GM21367 (cell line): Measurements from ENCODE around the gene XPO5.
A peak's percentile ranks its signal among the peaks of the same experiment; 100 is the strongest.
"Not testable (repeated sequence)": the region's sequence is repeated elsewhere in the genome, so short reads cannot be mapped to it uniquely, and the experiment has no call there.

Source experiments
- ATAC-seq: cut with Tn5 transposase; IDR thresholded peaks from one replicate; pipeline ENCODE4 v1.9.1; 2021; ENCODE audit not compliant: unreplicated experiment

The XPO5 gene

DNA sequence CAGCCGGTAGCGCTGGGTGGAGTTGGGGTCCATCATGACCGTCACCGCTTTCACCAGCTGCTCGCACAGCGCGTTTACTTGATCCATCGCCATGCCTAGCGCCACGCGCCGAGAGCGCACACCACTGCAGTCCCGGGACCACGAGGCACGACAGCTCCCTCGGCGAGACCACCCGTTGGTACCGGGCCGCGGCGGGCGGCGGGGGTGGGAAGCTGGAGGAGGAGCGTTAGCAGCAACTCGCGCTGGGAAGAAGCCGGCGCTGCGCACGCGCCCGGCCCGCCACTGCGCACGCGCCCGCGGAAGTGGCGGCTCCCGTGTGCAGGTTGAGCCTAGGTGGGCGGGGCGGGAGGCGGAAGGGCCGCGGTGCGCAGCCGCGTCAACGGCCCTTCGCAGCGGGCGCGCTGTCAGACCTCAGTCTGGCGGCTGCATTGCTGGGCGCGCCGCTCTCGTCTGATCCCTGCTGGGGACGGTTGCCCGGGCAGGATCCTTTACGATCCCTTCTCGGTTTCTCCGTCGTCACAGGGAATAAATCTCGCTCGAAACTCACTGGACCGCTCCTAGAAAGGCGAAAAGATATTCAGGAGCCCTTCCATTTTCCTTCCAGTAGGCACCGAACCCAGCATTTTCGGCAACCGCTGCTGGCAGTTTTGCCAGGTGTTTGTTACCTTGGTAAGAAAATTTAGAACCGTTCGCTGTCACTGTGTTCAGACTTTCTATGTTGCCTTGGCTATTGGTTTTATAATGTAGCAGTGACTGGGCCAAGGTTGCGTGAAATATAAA is at the start of gene XPO5, which contains the start of gene POLH:
XPO5 (minus strand) TSS at position 267 of the 780 bp plus-strand sequence; CDS start at position 93, 174 bp downstream.
POLH (plus strand) TSS at position 414 of the 780 bp plus-strand sequence. CDS start 6,135 bp downstream, outside the sequence.
- peak; percentile 73 for ATAC-seq

DNA sequence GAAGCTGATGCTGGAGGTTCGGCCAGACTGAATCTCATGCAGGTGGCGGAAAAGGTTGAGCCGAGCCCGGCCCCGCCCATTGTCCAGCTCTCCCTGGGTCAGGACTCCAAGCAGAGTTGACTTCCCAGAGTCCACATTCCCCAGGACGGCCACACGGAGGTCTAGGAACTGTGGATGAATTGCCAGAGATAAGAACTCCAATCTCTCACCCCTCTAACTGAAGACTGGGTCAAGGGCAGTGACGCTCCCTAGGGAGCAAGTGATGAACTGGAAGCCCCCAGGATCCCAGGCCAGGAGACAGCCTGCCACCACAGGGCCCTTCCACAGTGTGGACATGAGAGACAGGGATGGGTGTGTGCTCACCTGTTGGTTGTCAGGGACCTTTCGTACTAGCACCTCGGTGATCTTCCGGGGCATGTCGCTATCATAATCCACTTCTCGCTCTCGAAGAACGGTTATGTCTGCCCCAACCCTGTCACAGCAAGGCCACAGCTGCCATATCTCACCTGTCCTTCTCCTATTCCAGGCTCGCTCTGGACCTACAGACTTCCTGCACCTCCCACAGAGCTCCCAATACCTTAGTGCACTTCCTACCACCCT is 49.7 kb upstream of the XPO5 start:
- no peak for ATAC-seq

DNA sequence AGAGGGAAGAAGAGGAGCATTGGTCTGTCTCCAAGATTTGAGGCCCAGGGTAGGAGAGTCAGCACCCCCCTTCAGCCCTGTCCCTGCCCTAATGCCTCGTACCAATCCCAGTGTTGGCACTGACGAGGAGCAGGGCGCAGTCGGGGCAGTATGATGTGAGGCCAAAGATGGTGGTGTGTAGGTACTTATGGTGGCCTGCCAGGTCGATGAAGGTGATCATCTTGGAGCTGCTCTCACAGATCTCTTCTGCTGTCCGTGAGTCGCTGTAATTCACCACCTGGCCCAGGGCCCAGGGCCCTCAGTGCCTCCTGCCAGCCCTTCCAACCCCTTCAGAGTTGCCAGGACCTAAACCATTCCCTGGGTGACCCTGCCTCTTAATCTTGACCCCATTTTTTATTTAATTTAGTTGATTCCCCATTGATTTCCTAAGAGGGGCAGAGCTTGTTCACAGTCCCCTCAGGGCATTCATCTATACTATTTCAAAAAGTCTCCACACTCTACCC is 49.0 kb upstream of the XPO5 start:
- ATAC-seq: no peak

DNA sequence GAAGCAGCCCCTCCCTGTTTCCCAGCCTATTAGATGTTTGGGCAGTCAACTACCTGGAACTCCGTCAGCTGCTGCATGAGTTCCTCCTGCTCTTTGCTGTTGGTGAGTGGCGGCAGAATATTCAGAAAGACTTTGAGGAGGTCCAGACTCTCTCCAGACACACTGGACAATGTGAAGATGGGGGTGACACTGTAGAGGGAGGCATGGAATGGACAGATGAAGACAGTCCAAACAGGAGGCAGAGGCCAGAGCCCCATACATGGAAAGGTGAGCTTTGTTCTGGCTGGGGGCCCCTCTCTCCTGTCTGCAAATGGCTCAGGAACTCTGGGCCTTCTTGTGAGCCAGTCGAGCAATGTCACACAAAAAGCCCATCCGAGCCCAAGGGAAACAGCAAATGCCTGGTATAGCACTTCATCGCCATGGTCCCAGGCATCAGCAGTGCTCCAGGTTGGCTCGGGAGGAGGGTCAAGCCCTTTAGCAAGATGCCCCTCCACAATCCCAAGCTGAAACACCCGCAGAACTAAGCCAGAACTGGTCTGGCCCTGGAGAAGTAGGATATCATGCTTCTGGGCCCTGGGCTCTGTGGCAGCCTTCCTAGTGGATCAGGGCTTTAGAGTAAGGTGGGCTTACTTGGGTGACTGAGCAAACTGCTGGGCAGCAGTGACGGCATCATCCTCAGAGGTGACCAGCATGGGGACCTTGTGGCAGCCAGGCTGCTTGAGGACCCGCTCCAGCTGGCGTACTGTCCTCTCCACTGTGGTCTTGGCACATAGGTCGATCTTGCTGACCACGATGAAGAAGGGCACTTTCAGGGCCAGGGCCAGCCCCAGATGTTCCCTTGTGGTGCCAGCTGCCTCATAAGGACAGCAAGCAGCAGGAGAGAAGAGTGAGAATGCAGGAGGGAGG is 48.3 kb upstream of the XPO5 start:
- no peak for ATAC-seq

DNA sequence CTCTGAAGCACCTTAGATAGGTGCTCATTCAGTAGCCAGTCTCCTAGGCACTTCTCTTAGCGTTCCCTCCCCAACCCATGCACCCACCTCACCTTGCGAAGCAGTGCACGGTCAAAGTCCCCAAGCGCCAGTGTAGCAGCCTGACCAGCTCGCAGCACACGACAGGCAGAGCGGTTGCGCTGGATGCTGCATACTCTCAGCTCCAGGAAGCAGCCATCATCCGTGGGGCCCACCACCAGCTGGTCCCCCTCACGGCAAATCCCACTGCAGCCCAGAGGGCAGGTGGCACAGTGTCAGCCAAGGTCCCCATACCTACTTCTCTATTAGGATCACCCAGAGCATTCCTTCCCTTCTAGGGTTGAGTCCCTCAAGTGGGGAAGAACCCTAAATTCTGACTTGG is 46.7 kb upstream of the XPO5 start:
- ATAC-seq: no peak

DNA sequence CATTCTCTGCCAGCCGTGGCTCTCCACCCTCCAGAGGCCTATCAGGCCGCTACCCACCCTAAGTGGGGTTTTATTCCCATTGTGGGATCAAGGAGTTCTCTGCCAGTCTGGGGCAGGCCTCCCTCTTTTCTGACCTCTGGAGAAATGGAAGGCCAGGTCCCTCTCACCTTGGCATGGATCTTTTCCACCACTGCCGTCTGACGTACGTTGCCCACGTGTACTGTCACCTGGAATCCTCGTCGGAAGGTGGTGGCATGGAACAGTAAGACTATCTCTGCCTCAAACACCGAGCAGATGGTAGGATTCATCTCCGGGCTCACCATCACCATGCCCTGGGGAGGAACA is 46.0 kb upstream of the XPO5 start:
- no peak for ATAC-seq

DNA sequence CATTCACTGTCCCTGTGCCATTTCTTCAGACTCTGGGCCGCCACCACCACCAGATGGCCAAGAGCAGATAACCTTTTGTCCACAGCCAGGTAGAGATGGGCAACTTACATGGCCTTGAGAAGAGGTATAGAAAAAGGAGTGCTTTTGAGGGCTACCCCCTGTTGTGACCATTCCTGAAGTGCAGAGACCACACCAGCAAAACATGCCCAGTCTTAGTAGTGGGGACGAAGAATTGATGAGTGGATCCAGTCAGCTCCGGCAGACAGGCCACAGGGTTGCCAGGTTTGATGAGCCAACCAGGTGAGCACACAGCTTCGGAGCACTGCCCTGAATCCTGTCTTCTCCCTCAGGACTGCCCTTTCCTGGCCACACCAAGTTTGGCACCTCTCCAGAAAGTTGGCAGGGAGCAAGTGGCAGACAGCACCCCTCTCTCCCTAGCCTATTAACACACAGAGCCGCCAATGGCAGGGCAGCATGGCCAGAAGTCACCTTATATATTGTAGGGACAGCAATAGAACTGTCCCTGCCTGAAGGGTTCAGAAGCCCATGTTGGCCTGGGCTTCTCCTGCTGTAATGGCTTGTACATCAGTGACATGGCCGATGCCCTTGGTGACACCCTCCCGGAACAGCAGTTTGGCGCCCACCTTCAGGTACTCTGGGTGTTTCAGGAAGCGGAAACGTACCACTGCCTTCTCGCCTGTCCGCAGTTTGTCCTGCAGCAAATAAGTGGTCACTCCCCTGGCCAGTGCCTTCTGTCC is 45.4 kb upstream of the XPO5 start:
- no peak for ATAC-seq

DNA sequence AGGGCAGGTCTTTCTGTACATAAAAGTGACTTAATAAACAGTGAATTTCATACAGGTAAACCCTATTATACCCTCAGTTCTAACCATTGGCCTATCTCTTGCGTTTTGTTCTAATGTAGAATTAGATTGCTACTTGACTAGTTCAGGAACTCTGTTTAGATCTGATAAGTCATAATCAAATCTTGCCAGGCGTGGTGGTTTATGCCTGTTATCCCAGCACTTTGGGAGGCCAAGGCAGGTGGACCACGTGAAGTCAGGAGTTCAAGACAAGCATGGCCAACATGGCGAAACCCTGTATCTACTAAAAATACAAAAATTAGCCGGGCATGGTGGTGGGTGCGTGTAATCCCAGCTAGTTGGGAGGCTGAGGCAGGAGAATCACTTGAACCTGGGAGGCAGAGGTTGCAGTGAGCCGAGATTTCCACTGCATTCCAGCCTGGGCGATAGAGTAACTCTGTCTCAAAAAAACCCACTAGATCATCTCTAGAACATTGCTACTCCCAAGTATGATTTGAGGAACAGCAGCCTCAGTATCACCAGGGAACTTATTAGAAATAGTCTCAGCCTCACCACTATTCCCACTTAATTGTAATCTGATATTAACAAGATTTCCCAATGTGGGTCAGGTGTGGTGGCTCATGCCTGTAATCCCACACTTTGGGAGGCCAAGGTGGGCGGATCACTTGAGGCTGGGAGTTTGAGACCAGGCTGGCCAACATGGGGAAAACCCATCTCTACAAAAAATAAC is 41.1 kb upstream of the XPO5 start:
- no peak for ATAC-seq

DNA sequence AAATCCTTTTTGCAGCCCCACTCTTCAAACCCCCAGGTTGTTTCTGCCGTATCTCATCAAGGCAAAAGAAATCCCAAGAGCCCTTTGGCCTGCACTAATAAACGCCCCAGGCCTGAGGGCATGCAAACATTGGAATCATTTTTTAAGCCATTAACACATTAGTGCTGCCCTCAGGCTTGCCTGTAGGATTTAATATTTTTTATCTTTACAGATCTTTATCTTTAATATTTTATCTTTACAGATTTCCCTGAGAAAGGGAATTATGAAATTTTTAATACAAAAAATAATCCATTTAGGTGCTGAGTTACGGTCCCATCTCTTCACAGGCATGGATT is 38.5 kb upstream of the XPO5 start:
- ATAC-seq: no peak

DNA sequence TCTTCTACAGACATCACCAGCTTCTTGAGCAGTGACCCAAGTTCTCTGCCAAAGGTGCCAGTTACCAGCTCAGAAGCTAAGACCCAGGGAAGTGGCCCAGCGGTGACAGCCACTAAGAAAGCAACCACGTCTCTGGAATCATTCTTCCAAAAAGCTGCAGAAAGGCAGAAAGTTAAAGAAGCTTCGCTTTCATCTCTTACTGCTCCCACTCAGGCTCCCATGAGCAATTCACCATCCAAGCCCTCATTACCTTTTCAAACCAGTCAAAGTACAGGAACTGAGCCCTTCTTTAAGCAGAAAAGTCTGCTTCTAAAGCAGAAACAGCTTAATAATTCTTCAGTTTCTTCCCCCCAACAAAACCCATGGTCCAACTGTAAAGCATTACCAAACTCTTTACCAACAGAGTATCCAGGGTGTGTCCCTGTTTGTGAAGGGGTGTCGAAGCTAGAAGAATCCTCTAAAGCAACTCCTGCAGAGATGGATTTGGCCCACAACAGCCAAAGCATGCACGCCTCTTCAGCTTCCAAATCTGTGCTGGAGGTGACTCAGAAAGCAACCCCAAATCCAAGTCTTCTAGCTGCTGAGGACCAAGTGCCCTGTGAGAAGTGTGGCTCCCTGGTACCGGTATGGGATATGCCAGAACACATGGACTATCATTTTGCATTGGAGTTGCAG is 38.0 kb upstream of the XPO5 start:
- no peak for ATAC-seq

DNA sequence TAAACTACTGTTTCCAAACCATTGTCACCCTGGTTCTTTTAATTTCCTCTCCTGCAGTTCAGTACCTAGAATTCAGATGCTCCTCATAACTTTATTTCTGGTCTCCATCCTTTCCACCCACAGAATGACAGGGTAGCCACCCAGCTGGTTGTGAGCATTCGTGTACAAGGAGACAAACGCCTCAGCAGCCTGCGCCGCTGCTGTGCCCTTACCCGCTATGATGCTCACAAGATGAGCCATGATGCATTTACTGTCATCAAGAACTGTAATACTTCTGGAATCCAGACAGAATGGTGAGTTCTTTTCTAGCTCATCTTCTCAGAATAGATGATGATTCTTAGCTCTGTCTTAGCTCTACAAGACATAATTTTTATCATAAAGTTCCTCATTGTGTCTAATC is 34.6 kb upstream of the XPO5 start:
- no peak for ATAC-seq

DNA sequence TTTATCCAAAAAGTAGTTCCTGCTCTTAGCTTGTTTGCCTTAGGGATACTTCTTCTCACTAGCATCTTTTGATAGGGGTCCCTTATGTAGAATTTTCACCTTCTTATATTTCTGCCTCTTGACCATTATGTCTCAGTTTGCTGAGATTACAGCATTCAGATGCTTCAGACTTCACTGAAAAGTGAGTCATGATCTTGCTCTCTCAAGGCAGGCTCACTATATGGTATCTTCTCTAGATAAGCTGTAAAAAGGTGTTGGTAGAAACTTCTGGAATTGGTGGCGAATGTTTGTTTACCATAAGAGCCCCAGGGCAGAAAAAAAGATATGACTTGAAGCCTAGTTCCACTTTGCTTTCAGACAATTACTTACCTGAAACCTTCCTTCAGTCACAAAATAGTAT is 33.6 kb upstream of the XPO5 start:
- no peak for ATAC-seq

DNA sequence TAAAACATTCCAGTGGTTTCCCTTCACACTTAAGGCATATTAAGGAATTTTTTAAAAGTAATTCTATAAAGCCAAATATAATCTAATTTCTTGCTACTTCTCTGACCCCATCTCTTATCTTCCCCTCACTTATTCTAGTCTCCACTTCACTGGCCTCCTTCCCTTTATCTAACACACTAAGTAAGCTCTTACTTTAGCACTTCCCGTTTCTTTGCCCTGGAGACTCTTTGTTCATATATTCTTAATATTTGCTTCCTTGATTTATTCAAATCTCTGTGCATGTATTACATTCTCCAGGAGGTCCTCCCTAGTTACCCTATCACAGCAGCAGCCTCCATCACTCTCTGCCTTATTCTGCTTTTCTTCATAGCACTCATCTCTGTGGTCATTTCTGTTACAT is 33.0 kb upstream of the XPO5 start:
- no peak for ATAC-seq

DNA sequence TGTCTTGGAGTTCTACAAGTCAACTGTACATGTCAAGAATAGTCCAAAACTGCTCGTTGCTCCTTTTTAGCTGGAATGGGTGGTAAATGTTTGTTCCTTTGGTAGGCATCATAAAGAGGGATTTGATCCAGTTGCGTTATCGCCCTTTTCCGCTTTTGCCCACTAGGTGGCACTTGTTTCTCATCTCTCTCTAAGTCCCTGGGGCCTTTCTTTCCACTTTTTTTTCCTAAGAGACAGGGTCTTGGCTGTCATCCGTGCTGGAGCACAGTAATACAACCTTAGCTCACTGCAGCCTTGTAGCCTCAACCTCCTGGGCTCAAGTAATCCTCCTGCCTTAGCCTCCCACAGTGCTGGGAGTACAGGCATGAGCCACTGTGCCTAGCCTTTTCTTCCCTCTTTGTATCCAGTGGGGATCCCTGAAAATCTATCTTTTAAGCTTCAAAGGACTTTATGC is 32.5 kb upstream of the XPO5 start:
- no peak for ATAC-seq

DNA sequence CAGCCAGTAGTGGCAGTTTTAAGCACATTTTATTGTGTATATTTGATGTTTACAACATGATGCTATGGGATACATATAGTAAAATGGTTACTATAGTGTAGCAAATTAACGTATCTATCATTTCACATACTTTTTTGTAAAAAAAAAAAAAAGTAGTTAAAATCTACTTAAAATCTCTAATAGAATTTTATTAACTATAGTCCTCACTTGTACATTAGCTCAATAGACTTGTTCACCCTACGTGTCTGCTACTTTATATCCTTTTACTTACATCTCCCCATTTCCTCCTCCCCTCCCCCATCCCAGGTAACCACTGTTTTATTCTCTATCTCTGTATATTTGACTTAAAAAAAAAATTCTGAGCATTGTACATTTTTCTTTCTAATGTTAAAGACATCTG is 30.2 kb upstream of the XPO5 start:
- no peak for ATAC-seq

DNA sequence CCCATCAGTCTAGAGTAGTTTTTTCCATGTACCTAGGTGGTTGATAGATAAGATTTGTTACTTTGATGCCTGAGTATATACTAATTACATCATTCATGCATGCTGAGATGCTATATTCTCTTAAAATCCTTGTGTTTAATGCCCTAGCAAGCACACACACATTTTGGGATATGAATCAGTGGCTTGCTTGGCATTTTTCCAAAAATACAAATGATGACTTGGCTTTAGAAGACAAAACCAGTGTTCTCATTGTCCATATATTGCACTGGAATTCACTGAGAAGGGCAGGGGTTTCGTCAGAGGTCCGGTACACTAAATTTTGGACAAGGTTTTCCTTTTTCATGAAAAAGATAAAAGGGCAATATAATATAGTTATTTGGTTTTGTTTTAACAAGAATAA is 28.3 kb upstream of the XPO5 start:
- ATAC-seq: no peak

DNA sequence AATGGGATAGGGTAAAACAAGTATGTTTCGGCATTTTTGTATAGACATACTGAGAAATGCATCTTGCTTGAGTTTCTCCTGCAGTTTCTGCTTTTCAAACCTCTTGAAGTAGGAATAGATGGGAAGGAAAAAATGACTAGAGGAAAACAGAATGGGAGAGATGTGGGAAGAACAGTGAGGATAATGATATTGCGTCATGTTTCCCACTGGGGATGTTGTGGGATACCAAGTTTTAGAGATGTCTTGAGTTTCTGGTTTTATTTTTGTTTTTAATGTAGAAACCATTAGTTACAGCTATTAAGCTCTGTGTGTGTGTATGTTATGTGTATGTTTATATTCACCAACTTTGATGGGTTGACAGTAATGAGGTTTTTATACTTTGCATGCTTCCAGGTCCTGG is 24.8 kb upstream of the XPO5 start:
- ATAC-seq: no peak

DNA sequence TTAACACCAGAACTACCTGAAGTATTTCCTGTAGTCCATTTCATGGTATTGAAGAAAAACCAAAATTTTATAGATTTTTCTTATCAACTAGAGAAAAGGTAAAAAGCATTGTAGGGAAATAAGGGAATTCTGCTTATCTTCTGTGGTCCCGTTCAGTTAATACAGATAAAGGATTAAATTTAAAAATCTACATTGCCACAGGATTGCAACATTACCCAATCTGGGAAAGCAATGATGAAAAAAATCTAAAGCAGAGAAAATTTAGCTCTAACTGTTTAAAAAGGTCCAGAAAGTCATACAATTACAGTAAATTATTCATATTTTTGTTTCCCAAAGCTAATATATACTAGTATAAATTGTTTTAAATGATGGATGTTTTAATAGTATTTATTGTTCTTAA is 18.1 kb upstream of the XPO5 start:
- no peak for ATAC-seq

DNA sequence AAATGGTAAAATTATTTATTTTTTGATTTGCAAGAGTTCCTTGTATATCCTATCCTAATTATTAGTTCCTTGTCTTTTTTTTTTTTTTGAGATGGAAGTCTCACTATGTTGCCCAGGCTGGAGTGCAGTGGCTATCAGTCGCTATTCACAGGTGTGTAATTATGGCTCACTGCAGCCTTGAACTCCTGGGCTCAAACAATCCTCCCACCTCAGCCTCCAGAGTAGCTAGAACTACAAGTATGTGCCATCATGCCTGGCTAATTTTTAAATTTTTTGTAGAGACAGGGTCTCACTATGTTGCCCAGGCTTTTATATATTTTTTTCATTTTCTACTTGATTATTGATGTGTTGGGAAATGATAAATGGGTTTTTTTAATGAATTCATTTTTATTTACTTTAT is 13.7 kb upstream of the XPO5 start:
- ATAC-seq: not testable (repeated sequence)

DNA sequence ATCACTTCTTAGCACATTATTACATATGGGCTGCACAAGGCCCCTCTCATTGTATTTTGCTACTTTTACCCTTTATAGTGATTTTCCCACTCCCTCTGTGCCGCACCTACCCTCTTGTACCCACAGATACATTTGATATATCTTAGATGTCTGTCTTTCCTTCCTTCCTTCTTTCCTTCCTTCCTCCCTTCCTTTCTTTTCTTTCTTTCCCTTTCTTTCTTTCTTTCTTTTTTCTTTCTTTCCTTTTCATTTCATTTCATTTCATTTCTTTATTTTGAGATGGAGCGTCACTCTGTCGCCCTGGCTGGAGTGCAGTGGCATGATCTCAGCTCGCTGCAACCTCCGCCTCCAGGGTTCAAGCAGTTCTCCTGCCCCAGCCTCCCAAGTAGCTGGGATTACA is 12.4 kb upstream of the XPO5 start:
- no peak for ATAC-seq
